Transverse colon (tissue), 3 donors: ENCODE data around the gene ALDH1A1.

ENCODE experiments used
- POLR2A ChIP-seq: fragments of 450-650 bp; IDR thresholded peaks from one replicate; pipeline ENCODE4 v1.6.1; 2016; ENCODE audit warnings: antibody characterized with exemption, mild to moderate bottlenecking, moderate library complexity
- POLR2AphosphoS5 ChIP-seq, 3 donors: sonication (generic); formaldehyde crosslinking; IDR thresholded peaks; one replicate each; pipeline ENCODE4 v1.6.1; 2016; ENCODE audit warnings: antibody characterized with exemption in 3 of 3

- TF ChIP-seq POLR2A (no peak), POLR2AphosphoS5 (IDR thresholded peaks at IDR 0.05) (no peak)
Measured at GRCh38 chr9:72946318-72946717, 6.5 kb downstream of the ALDH1A1 start.
